Hematopoietic multipotent progenitor cell treated with erythropoietin and hydrocortisone succinate and interleukin-3 and kit ligand, for 8 days (in vitro differentiated cells): ENCODE measurements around the gene ZER1.
"Not testable (repeated sequence)": the region's sequence is repeated elsewhere in the genome, so short reads cannot be mapped to it uniquely, and the experiment has no call there.

Experiments
- DNase-seq: peaks from one replicate; pipeline ENCODE4 v3.0.0-alpha.2; 2015

Gene ZER1

GRCh38 chr9:128786681-128787601, 15.2 kb upstream of the ZER1 start, which contains the start of gene TBC1D13:
Gene TBC1D13, plus strand, starts transcription at chr9:128787253. Its CDS starts 101 bp downstream, at chr9:128787354.
- DNase-seq, result peak; percentile 86

GRCh38 chr9:128785427-128785826, 13.7 kb upstream of the ZER1 start:
- no peak for DNase-seq

- no peak for DNase-seq
Measured at GRCh38 chr9:128782669-128783068, 10.9 kb upstream of the ZER1 start.

- DNase-seq, result no peak
Measured at GRCh38 chr9:128781187-128782070, 9.7 kb upstream of the ZER1 start.

GRCh38 chr9:128780093-128780492, 8.4 kb upstream of the ZER1 start:
- not testable (repeated sequence) for DNase-seq

- no peak for DNase-seq
Measured at GRCh38 chr9:128774804-128775203, 3.1 kb upstream of the ZER1 start.

GRCh38 chr9:128773049-128773448, 1.3 kb upstream of the ZER1 start:
- no peak for DNase-seq

GRCh38 chr9:128771094-128771721, 519 bp downstream of the ZER1 start:
- no peak for DNase-seq

- no peak for DNase-seq
Measured at GRCh38 chr9:128770286-128771030, 1.3 kb downstream of the ZER1 start.

- peak; percentile 48 for DNase-seq
Measured at GRCh38 chr9:128768606-128769005, 3.1 kb downstream of the ZER1 start.

GRCh38 chr9:128765499-128765898, 6.2 kb downstream of the ZER1 start:
- no peak for DNase-seq

GRCh38 chr9:128764361-128764760, 7.4 kb downstream of the ZER1 start:
- peak; percentile 39 for DNase-seq

GRCh38 chr9:128762671-128763449, 8.9 kb downstream of the ZER1 start:
- no peak for DNase-seq

GRCh38 chr9:128757602-128758001, 14.1 kb downstream of the ZER1 start:
- no peak for DNase-seq

- no peak for DNase-seq
Measured at GRCh38 chr9:128753627-128754026, 18.1 kb downstream of the ZER1 start.

- no peak for DNase-seq
Measured at GRCh38 chr9:128750926-128751595, 20.7 kb downstream of the ZER1 start.

- DNase-seq, result no peak
Measured at GRCh38 chr9:128747241-128747640, 24.5 kb downstream of the ZER1 start.

GRCh38 chr9:128743421-128743820, 28.3 kb downstream of the ZER1 start:
- DNase-seq, result no peak

GRCh38 chr9:128742401-128742800, 29.3 kb downstream of the ZER1 start:
- DNase-seq, result no peak

GRCh38 chr9:128735373-128735772, 36.4 kb downstream of the ZER1 start:
- DNase-seq, result peak; percentile 11

GRCh38 chr9:128733256-128733655, 38.5 kb downstream of the ZER1 start:
- DNase-seq, result peak; percentile 91
